Keratinocyte (primary cell): ENCODE data around the gene HSD17B14.

ENCODE experiments used
- CTCF ChIP-seq, 3 experiments: IDR thresholded peaks in 1 of 3; conservative IDR thresholded peaks in 1 of 3; optimal IDR thresholded peaks in 1 of 3; 2 replicates in 2 of 3; 3 replicates in 1 of 3; pipeline versions ENCODE3 to v1.5.1; 2011; ENCODE audit warnings: low read length in 3 of 3, mild to moderate bottlenecking in 3 of 3, moderate library complexity in 2 of 3, control low read depth in 1 of 3, inconsistent platforms in 1 of 3; ENCODE audit not compliant: insufficient read depth in 2 of 3; ENCODE audit errors: extremely low read depth in 1 of 3
- EZH2 ChIP-seq: IDR thresholded peaks from one replicate; pipeline ENCODE4 v1.6.1; 2012; ENCODE audit warnings: inconsistent platforms, mild to moderate bottlenecking, low read length, moderate library complexity

GRCh38 chr19:48802623-48803022 is 33.7 kb downstream of the HSD17B14 start:
- TF ChIP-seq CTCF (optimal IDR thresholded peaks at IDR 0.05 in 1 of 3, IDR thresholded peaks at IDR 0.05 in 1 of 3, conservative IDR thresholded peaks at IDR 0.05 in 1 of 3; ENCODE audit: extremely low read depth in 1 of 3, insufficient read depth in 2 of 3, low read length in 3 of 3) (no peak), EZH2 (no peak)
